Motor neuron (in vitro differentiated cells): ENCODE data around the gene LAPTM4A. TPM values are rescaled to one million over a fixed set of nuclear protein-coding genes. Genes with fewer than 3 reads are reported as not detected.

ENCODE experiments used
- ATAC-seq, 8 experiments: fragments of 200-7000 bp; cut with Tn5 transposase; replicated peaks in 6 of 8; 2 replicates each; pipeline ENCODE4 v1.8.0; 2021; ENCODE audit warnings: mild to moderate bottlenecking in 8 of 8, moderate library complexity in 8 of 8
- H3K27ac ChIP-seq, 2 donors: fragments of 250-450 bp; sonication (Bioruptor Pico); 2 replicates each; pipeline ENCODE4 v1.9.0; 2021; ENCODE audit warnings: antibody characterized with exemption in 2 of 2, mild to moderate bottlenecking in 2 of 2, moderate library complexity in 1 of 2
- H3K4me1 ChIP-seq, 2 donors: fragments of 250-450 bp; sonication (Bioruptor Pico); replicated peaks in 1 of 2; 2 replicates each; pipeline ENCODE4 v1.6.1; 2021; ENCODE audit warnings: antibody characterized with exemption in 2 of 2, mild to moderate bottlenecking in 2 of 2, moderate library complexity in 1 of 2
- H3K4me3 ChIP-seq, 5 donors: fragments of 250-450 bp; sonication (Bioruptor Pico); 2 replicates each; pipeline ENCODE4 v1.9.0; 2021; ENCODE audit warnings: antibody characterized with exemption in 5 of 5, mild to moderate bottlenecking in 5 of 5, moderate library complexity in 4 of 5
- WGBS, 10 experiments: fragments of 450-650 bp; shearing (Covaris generic); methylation state at CpG; one replicate each; pipeline ENCODE4 v1.0.0; 2022; 5-methylcytosine and 5-hydroxymethylcytosine counted together
- in situ Hi-C, 9 experiments: fragments of 400-800 bp; cut with MboI; loops; one replicate each; pipeline ENCODE4 v1.15.0; 2021; ENCODE audit warnings: low sequenced_read_pairs in 9 of 9, low pct_unique_long_range_greater_than_20kb in 2 of 9; ENCODE audit not compliant: unreplicated experiment in 9 of 9
- total RNA-seq, 8 experiments: library from RNA; unstranded; fragments of 300-600 nt; gene quantifications; 2 replicates each; pipeline versions ENCODE4 v1.2.3 to v1.2.4, GENCODE V29; 2022

The LAPTM4A gene
- total RNA-seq, 8 experiments from 2014 or later: 30.9 to 361 (median 112) TPM

DNA sequence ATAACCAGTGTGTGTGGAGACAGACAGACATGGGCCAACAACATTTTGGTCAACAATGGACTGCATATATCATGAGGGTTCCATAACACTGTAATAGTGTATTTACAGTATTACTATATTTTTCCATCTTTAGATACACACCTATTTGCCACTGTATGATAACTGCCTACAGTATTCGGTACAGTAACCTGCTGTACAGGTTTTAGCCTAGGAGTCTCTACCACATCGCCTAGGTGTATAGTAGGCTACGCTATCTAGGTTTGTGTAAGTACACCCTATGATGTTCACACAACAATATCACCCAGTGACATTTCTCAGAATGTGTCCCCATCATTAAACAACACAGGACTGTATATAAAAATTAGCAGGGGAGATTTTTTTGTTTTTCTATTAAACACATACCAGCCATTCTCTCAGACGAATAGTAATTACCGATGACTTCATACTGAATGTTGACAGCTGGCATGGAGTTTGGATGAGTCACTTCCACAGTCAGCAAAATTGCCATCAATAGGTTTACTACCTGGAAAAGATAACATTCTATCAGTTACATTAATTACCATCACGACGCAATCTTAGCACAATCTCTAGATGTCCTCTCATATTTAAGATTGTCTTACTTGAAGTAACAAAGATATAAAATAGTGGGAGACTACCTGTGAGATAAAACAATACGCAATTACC is 10.8 kb downstream of the LAPTM4A start:
- Histone ChIP-seq H3K27ac (no peak overlapping the region), H3K4me3 (no peak overlapping the region), H3K4me1 (peaks cover 0 to 2% of the 10 kb centered on the region in 2 donors)
- peak in 2 of 8 experiments; percentile 52 to 75 for ATAC-seq
- WGBS, 10 experiments: 65 to 100% (median 89%) methylated on average over 1 to 8 of the region's 8 CpGs; no CpG with 5 or more reads in 1 of the 10 experiments
- in situ Hi-C loops: no loop called here

- no peak overlapping the region for H3K4me3 ChIP-seq
- H3K27ac ChIP-seq: no peak overlapping the region
- 60 to 100% (median 91%) methylated on average over 1 to 2 of the region's 2 CpGs; no CpG with 5 or more reads in 1 of the 10 experiments for WGBS, 10 experiments
- in situ Hi-C loops: no loop called here
- no peaks in the 10 kb centered on the region for H3K4me1 ChIP-seq
- ATAC-seq: no peak
Measured at GRCh38 chr2:20037660-20038059, 13.8 kb downstream of the LAPTM4A start.

DNA sequence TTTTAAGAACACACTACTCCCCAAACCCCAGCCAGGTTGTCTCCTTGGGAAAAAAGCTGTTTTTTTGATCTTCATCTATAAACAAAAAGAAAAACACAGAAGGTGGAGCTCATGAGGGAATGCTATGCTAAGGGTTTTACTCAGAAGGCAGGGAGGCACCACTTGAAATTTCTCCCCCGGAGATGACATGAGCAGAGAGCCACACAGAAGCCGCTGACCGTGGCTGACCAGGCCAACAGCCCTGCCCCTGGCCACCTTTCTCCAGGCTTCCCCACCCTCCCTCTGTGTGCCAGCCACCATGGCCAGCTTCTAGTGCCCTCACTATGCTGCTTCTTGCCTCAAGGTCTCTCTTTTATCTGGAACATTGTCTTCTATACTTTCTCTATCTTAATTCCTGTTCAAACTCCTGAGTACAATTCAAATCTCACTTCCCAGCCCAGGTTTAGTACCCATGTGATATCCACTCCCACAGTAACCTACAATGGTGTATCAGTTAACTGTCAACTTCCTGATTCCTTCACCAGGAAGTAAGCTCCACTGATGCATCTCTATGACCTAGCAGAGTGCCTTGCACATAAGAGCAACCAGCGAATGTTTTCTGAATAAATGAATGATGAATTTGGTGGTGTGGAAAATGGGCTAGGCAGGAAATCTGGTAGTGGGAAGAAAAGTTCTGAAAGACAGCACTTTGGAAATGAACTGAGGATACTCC is 15.3 kb downstream of the LAPTM4A start:
- no peak overlapping the region for H3K27ac ChIP-seq
- H3K4me3 ChIP-seq: no peak overlapping the region
- 0 to 100% (median 83%) methylated on average over 1 to 4 of the region's 4 CpGs; no CpG with 5 or more reads in 2 of the 10 experiments for WGBS, 10 experiments
- ATAC-seq: peak in 3 of 8 experiments; percentile 24 to 78 (median 49)
- no peaks in the 10 kb centered on the region for H3K4me1 ChIP-seq
- in situ Hi-C loops: no loop called here

DNA sequence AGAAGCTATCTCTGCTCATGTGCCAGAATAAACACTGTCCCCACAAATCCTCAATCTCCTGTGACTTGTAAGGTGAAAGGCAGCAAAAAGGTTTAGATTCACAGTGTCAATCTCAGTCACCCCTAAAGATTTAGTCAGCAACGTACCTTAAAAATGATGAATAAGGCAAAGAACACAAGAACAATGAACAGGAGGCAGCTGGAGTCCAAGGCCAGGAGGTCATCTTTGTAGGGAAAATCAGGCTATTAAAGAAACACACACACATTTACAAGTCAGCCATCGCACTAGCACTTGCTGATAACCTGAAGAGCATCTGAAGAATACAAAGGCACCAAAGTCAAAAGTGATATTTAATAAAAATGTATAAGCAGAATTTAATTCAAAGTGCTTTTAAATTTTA is 16.6 kb downstream of the LAPTM4A start:
- no peak overlapping the region for H3K4me3 ChIP-seq
- H3K4me1 ChIP-seq: no peaks in the 10 kb centered on the region
- ATAC-seq: no peak
- WGBS, 10 experiments: 14 to 100% (median 57%) methylated on average over 1 to 2 of the region's 2 CpGs
- in situ Hi-C loops: no loop called here
- no peak overlapping the region for H3K27ac ChIP-seq

GRCh38 chr2:20034218-20034617 is 17.2 kb downstream of the LAPTM4A start:
- WGBS, 10 experiments: 75 to 100% (median 86%) methylated on average over 1 to 4 of the region's 4 CpGs; no CpG with 5 or more reads in 4 of the 10 experiments
- Histone ChIP-seq H3K4me1 (no peaks in the 10 kb centered on the region), H3K27ac (no peak overlapping the region), H3K4me3 (no peak overlapping the region)
- ATAC-seq: no peak
- in situ Hi-C loops: no loop called here

DNA sequence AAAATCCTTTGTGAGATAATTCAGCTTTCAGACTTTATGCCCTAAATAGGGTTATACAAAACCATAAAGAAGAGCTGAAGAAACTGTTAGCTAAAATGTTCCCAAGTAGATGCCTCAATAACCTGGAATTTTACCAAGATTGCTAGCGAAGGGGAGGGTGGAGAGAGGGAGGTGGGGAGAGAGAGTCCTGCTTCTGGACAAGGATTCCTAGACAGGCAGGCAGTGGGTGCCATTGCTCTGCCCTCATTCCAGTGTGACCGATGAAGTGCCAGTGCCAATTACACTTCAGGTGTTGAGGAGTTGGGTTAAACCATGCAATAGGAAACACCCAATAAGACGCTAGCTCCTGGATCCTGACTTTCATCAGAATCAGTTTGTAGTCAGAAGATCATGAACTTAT is 18.1 kb downstream of the LAPTM4A start:
- in situ Hi-C loops: no loop called here
- Histone ChIP-seq H3K4me1 (no peaks in the 10 kb centered on the region), H3K4me3 (no peak overlapping the region), H3K27ac (no peak overlapping the region)
- 50 to 100% (median 100%) methylated on average over 1 to 2 of the region's 3 CpGs; no CpG with 5 or more reads in 4 of the 10 experiments for WGBS, 10 experiments
- ATAC-seq: no peak

GRCh38 chr2:20030224-20030623 is 21.2 kb downstream of the LAPTM4A start:
- Histone ChIP-seq H3K4me1 (peaks cover 0 to 4% of the 10 kb centered on the region in 2 donors), H3K27ac (no peak overlapping the region), H3K4me3 (no peak overlapping the region)
- 80 to 100% (median 94%) methylated on average over 1 to 6 of the region's 6 CpGs; no CpG with 5 or more reads in 3 of the 10 experiments for WGBS, 10 experiments
- in situ Hi-C loops: no loop called here
- no peak for ATAC-seq

- H3K27ac ChIP-seq: no peak overlapping the region
- no peak overlapping the region for H3K4me3 ChIP-seq
- no peak for ATAC-seq
- in situ Hi-C loops: no loop called here
- whole genome bisulfite sequencing, 10 experiments: 50 to 100% (median 86%) methylated on average over 2 to 3 of the region's 3 CpGs; no CpG with 5 or more reads in 1 of the 10 experiments
- peaks cover 0 to 7% of the 10 kb centered on the region in 2 donors for H3K4me1 ChIP-seq
Measured at GRCh38 chr2:20027705-20028434, 23.6 kb downstream of the LAPTM4A start.

GRCh38 chr2:20027260-20027677 is 24.2 kb downstream of the LAPTM4A start:
- in situ Hi-C loops: no loop called here
- ATAC-seq: no peak
- whole genome bisulfite sequencing, 10 experiments: 40 to 100% (median 75%) methylated on average over 1 to 4 of the region's 4 CpGs
- Histone ChIP-seq H3K27ac (no peak overlapping the region), H3K4me1 (peaks cover 0 to 7% of the 10 kb centered on the region in 2 donors), H3K4me3 (no peak overlapping the region)

- ATAC-seq: peak; percentile 49 to 98 (median 77)
- in situ Hi-C loops: no loop called here
Measured at GRCh38 chr2:20025065-20025786, 26.2 kb downstream of the LAPTM4A start.

GRCh38 chr2:20023688-20024087 is 27.7 kb downstream of the LAPTM4A start:
- ATAC-seq: no peak
- H3K4me3 ChIP-seq: no peak overlapping the region
- 77 to 100% (median 96%) methylated on average over 1 to 4 of the region's 4 CpGs for WGBS, 10 experiments
- in situ Hi-C loops: loop anchor here in 1 of 9 experiments (25.0 kb wide), 1 partner anchor 89 kb away; no protein-coding TSS in a partner anchor
- H3K27ac ChIP-seq: no peak overlapping the region
- H3K4me1 ChIP-seq: peaks cover 0 to 7% of the 10 kb centered on the region in 2 donors

More at GRCh38 chr2:20025065-20025786, 26.2 kb downstream of the LAPTM4A start:
- 33 to 100% (median 78%) methylated on average over 1 to 2 of the region's 3 CpGs; no CpG with 5 or more reads in 2 of the 10 experiments for WGBS, 10 experiments
- Histone ChIP-seq H3K4me1 (peaks cover 0 to 7% of the 10 kb centered on the region in 2 donors), H3K4me3 (no peak overlapping the region), H3K27ac (no peak overlapping the region)

DNA sequence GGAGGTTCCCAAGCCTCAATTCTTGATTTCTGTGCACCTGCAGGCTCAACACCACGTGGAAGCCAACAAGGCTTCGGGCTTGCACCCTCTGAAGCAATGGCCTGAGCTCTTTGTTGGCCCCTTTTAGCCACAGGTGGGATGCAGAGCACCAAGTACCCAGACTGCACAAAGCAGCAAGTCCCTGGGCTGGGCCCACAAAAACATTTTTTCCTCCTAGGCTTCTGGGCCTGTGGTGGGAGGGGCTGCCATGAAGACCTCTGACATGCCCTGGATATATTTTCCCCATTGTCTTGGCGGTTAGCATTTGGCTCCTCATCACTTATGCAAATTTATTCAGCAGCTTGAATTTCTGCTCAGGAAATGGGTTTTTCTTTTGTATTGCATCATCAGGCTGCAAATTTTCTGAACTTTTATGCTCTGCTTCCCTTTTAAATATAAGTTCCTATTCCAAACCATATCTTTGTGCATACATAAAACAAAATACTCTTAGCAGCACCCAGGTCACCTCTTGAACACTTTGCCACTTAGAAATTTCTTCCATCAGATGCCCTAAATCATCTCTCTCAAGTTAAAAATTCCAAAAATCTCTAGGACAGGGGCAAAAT is 29.9 kb downstream of the LAPTM4A start:
- in situ Hi-C loops: loop anchor here in 1 of 9 experiments (25.0 kb wide), 1 partner anchor 91 kb away; no protein-coding TSS in a partner anchor
- 63 to 96% (median 86%) methylated on average over 1 to 3 of the region's 3 CpGs; no CpG with 5 or more reads in 3 of the 10 experiments for WGBS, 10 experiments

More for the DNA sequence above, 29.9 kb downstream of the LAPTM4A start:
- Histone ChIP-seq H3K4me3 (no peak overlapping the region), H3K27ac (no peak overlapping the region), H3K4me1 (peaks cover 0 to 7% of the 10 kb centered on the region in 2 donors)
- ATAC-seq: no peak
